Measurements from ENCODE around the gene RPL32.
"Not testable (repeated sequence)": the region's sequence is repeated elsewhere in the genome, so short reads cannot be mapped to it uniquely, and the experiment has no call there.

The RPL32 gene

GRCh38 chr3:12807601-12808359, 33.6 kb downstream of the RPL32 start:
- no peak for DNase-seq

- no peak for DNase-seq
Measured at GRCh38 chr3:12807066-12807465, 34.3 kb downstream of the RPL32 start.

- DNase-seq, result no peak
Measured at GRCh38 chr3:12803371-12803770, 38.0 kb downstream of the RPL32 start.

GRCh38 chr3:12799525-12800440, 41.6 kb downstream of the RPL32 start:
- no peak for DNase-seq

- DNase-seq, result no peak
Measured at GRCh38 chr3:12798559-12799179, 42.7 kb downstream of the RPL32 start.

GRCh38 chr3:12797892-12798558, 43.3 kb downstream of the RPL32 start:
- DNase-seq, result no peak

- DNase-seq, result no peak
Measured at GRCh38 chr3:12797124-12797891, 44.1 kb downstream of the RPL32 start.

- DNase-seq, result no peak
Measured at GRCh38 chr3:12796171-12797123, 44.9 kb downstream of the RPL32 start, which contains the start of gene CAND2. CAND2 (plus strand) TSS chr3:12796680; CDS start chr3:12796721, 41 bp downstream.

- no peak for DNase-seq
Measured at GRCh38 chr3:12793701-12794100, 47.7 kb downstream of the RPL32 start.

- DNase-seq, result no peak
Measured at GRCh38 chr3:12791430-12791829, 49.9 kb downstream of the RPL32 start.

GRCh38 chr3:12787967-12788690, 53.2 kb downstream of the RPL32 start:
- DNase-seq, result not testable (repeated sequence)

GRCh38 chr3:12787346-12787745, 54.0 kb downstream of the RPL32 start:
- DNase-seq, result not testable (repeated sequence)

- no peak for DNase-seq
Measured at GRCh38 chr3:12785096-12785495, 56.3 kb downstream of the RPL32 start.

Measured in NCI-H524 treated with DMSO at 0.1 percent for 48 hours (cell line).